Esophagus muscularis mucosa (tissue), 4 donors: ENCODE results near the gene TEAD3. TPM values are rescaled to one million over a fixed set of nuclear protein-coding genes. Genes with fewer than 3 reads are reported as not detected.

Experiments used
- DNase-seq: peaks from one replicate; pipeline ENCODE4 v3.0.0-alpha.2; 2017; ENCODE audit errors: extremely low spot score
- H3K27ac ChIP-seq, 4 donors: fragments of 200-600 bp; sonication (generic); replicated peaks in 1 of 4; 1 replicate in 3 of 4; 2 replicates in 1 of 4; pipeline ENCODE4 v1.5.1; 2016 to 2019; ENCODE audit warnings: mild to moderate bottlenecking in 1 of 4
- H3K27me3 ChIP-seq, 4 donors: fragments of 200-600 bp; sonication (generic); one replicate each; pipeline versions ENCODE4 v1.5.1 to v1.6.0; 2016 to 2019
- H3K36me3 ChIP-seq, 4 donors: fragments of 200-600 bp; sonication (generic); one replicate each; pipeline ENCODE4 v1.5.1; 2016 to 2019
- H3K4me1 ChIP-seq, 4 donors: fragments of 200-600 bp; sonication (generic); one replicate each; pipeline ENCODE4 v1.5.1; 2016 to 2019
- H3K4me3 ChIP-seq, 4 donors: fragments of 200-600 bp; sonication (generic); 1 replicate in 2 of 4; 2 replicates in 2 of 4; pipeline ENCODE4 v1.5.1; 2016 to 2019; ENCODE audit warnings: mild to moderate bottlenecking in 4 of 4, moderate library complexity in 1 of 4
- H3K9me3 ChIP-seq, 4 donors: fragments of 200-600 bp; sonication (generic); 1 replicate in 3 of 4; 2 replicates in 1 of 4; pipeline ENCODE4 v1.5.1; 2016 to 2019
- EP300 ChIP-seq: sonication (generic); formaldehyde crosslinking; IDR thresholded peaks from one replicate; pipeline ENCODE4 v1.6.1; 2017; ENCODE audit warnings: antibody characterized with exemption
- POLR2A ChIP-seq: fragments of 450-650 bp; IDR thresholded peaks from one replicate; pipeline ENCODE4 v1.6.1; 2017; ENCODE audit warnings: antibody characterized with exemption, moderate library complexity, mild to moderate bottlenecking, low read depth
- POLR2AphosphoS5 ChIP-seq, 2 donors: sonication (generic); formaldehyde crosslinking; IDR thresholded peaks; one replicate each; pipeline ENCODE4 v1.6.1; 2017; ENCODE audit warnings: antibody characterized with exemption in 2 of 2
- WGBS: methylation state at CpG from one replicate; pipeline ENCODE4 v1.1.5; 2018; 5-methylcytosine and 5-hydroxymethylcytosine counted together
- intact Hi-C: fragments of 100-400 bp; cut with DNase I; formaldehyde crosslinking; loops from one replicate; pipeline ENCODE4 v1.15.1; 2023
- total RNA-seq, 4 donors: library from RNA; depleted of rRNA; stranded (reverse); fragments of >200 nt; gene quantifications; one replicate each; pipeline versions ENCODE4 v1.1.0 to v1.2.1, GENCODE V29; 2016
- TF ChIP-seq, protein P1 (sequence below), 3 experiments: fragments of 200-600 bp in 2 of 3; fragments of 450-650 bp in 1 of 3; sonication (generic) in 2 of 3; IDR thresholded peaks; one replicate each; pipeline ENCODE4 v1.5.1; 2017 to 2019; ENCODE audit warnings: antibody characterized with exemption in 3 of 3, mild to moderate bottlenecking in 2 of 3, moderate library complexity in 1 of 3

The TEAD3 gene
- total RNA-seq, 4 donors from 2014 or later = 71.4 to 123 (median 78.5) TPM

- H3K27me3 ChIP-seq = no peaks in the 10 kb centered on the region
- TF ChIP-seq POLR2AphosphoS5 (IDR thresholded peaks at IDR 0.05) (peak; percentile 27 to 43), POLR2A (no peak)
- H3K9me3 ChIP-seq = no peaks in the 10 kb centered on the region
- DNase-seq = no peak
- WGBS = 72% methylated on average over 23 of the region's 28 CpGs
- intact Hi-C loops = no loop called here
- peaks cover 80 to 91% (median 87%) of the 10 kb centered on the region in 4 donors for H3K4me1 ChIP-seq
- H3K4me3 ChIP-seq = peak overlapping the region; percentile 84 to 99 (median 88)
- no peaks in the 10 kb centered on the region for H3K36me3 ChIP-seq
- peak overlapping the region; percentile 97 to 100 (median 99) for H3K27ac ChIP-seq
These were observed 3.4 kb downstream of the TEAD3 start for GRCh38 chr6:35493307-35493983.

DNA sequence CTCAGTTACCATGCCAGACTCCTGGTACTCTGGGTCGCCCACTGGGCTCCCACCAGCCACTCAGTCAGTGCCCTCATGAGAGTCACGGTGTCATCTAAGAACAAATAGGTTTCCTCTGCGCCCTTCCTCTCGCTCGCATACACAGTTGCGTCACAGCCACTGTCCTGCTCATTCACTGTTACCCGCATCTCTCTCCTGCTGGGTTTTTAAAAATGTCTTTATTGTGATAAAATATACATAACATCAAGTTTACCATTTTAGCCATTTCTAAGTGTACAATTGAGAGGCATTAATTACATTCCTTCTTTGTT is 4.0 kb downstream of the TEAD3 start:
- Histone ChIP-seq H3K4me3 (peak overlapping the region; percentile 34 to 99 (median 84)), H3K27ac (peak overlapping the region; percentile 97 to 100 (median 99)), H3K27me3 (no peaks in the 10 kb centered on the region), H3K9me3 (no peaks in the 10 kb centered on the region), H3K36me3 (no peaks in the 10 kb centered on the region), H3K4me1 (peaks cover 80 to 91% (median 87%) of the 10 kb centered on the region in 4 donors)
- TF ChIP-seq, protein P1, sequence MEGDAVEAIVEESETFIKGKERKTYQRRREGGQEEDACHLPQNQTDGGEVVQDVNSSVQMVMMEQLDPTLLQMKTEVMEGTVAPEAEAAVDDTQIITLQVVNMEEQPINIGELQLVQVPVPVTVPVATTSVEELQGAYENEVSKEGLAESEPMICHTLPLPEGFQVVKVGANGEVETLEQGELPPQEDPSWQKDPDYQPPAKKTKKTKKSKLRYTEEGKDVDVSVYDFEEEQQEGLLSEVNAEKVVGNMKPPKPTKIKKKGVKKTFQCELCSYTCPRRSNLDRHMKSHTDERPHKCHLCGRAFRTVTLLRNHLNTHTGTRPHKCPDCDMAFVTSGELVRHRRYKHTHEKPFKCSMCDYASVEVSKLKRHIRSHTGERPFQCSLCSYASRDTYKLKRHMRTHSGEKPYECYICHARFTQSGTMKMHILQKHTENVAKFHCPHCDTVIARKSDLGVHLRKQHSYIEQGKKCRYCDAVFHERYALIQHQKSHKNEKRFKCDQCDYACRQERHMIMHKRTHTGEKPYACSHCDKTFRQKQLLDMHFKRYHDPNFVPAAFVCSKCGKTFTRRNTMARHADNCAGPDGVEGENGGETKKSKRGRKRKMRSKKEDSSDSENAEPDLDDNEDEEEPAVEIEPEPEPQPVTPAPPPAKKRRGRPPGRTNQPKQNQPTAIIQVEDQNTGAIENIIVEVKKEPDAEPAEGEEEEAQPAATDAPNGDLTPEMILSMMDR (IDR thresholded peaks at IDR 0.05) = no peak
- TF ChIP-seq POLR2AphosphoS5 (IDR thresholded peaks at IDR 0.05) = peak; percentile 51 to 65
- intact Hi-C loops = no loop called here
- DNase-seq = no peak
- WGBS = 43% methylated on average over 7 of the region's 7 CpGs

GRCh38 chr6:35492258-35492973 is 4.5 kb downstream of the TEAD3 start:
- Histone ChIP-seq H3K27me3 (no peaks in the 10 kb centered on the region), H3K27ac (peak overlapping the region; percentile 97 to 100 (median 99)), H3K4me3 (peak overlapping the region; percentile 34 to 99 (median 44)), H3K36me3 (no peaks in the 10 kb centered on the region), H3K4me1 (peaks cover 80 to 91% (median 87%) of the 10 kb centered on the region in 4 donors), H3K9me3 (no peaks in the 10 kb centered on the region)
- DNase-seq = no peak
- TF ChIP-seq POLR2AphosphoS5 (IDR thresholded peaks at IDR 0.05) = no peak
- no peak for TF ChIP-seq EP300
- TF ChIP-seq, protein P1 (IDR thresholded peaks at IDR 0.05) = no peak
- no peak for TF ChIP-seq POLR2A
- intact Hi-C loops = no loop called here
- WGBS = 21% methylated on average over 5 of the region's 7 CpGs

- Histone ChIP-seq H3K27me3 (no peaks in the 10 kb centered on the region), H3K4me3 (peak overlapping the region; percentile 34 to 99 (median 44)), H3K36me3 (no peaks in the 10 kb centered on the region), H3K4me1 (peaks cover 86 to 98% (median 92%) of the 10 kb centered on the region in 4 donors), H3K9me3 (no peaks in the 10 kb centered on the region), H3K27ac (peak overlapping the region; percentile 97 to 100 (median 99))
- intact Hi-C loops = no loop called here
- no peak for DNase-seq
- TF ChIP-seq POLR2A (no peak), POLR2AphosphoS5 (IDR thresholded peaks at IDR 0.05) (no peak), EP300 (no peak)
- 31% methylated on average over 2 of the region's 5 CpGs for WGBS
These were observed 5.2 kb downstream of the TEAD3 start for GRCh38 chr6:35491558-35492257.

DNA sequence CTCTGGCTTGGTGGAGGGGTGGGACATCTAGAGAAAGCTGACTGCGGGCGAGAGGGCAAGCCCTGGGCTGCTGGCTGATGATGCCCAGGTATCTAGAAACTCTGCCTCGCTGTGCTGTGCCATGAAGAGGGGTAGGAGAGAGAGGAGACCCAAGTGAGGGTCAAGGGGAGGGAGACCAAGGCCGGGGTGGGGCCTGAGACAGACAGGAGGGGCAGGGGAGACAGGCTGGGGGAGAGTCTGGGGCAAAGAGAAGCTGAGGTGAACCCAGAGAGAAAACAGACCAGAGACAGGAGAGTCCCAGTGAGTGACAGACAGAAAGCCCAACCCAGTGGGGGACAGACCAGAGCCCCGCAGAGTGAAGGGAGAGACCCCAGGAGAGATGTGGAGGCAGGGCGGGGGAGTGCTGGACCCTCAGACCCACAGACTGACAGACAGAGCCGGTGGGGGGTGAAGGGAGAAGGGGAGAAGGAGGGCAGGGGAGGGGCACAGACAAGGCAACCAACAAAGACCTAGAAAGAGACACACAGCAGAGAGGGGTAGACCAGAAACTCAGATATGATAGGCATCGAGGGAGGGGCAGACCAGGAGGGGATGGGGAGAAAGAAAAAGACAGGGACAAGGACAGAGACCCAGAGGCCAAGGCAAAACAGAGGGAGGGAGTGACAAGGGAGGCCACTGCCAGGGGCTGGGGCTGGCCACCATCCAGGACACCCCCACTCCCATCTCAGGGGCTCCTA is 5.9 kb downstream of the TEAD3 start:
- no peaks in the 10 kb centered on the region for H3K9me3 ChIP-seq
- H3K4me1 ChIP-seq = peaks cover 94 to 100% (median 99%) of the 10 kb centered on the region in 4 donors
- H3K4me3 ChIP-seq = peak overlapping the region; percentile 40 to 99 (median 47)
- 53% methylated on average over 8 of the region's 8 CpGs for WGBS
- H3K27ac ChIP-seq = peak overlapping the region; percentile 97 to 100 (median 99)
- no peak for TF ChIP-seq POLR2AphosphoS5 (IDR thresholded peaks at IDR 0.05)
- TF ChIP-seq POLR2A = no peak
- TF ChIP-seq, protein P1 (IDR thresholded peaks at IDR 0.05) = no peak
- TF ChIP-seq EP300 = no peak
- intact Hi-C loops = no loop called here
- peaks cover 0 to 5% (median 1%) of the 10 kb centered on the region in 4 donors for H3K36me3 ChIP-seq
- H3K27me3 ChIP-seq = no peaks in the 10 kb centered on the region
- DNase-seq = no peak
